Osteoblast (primary cell): Measurements from ENCODE around the gene HOXB6. TPM values are rescaled to one million over a fixed set of nuclear protein-coding genes. Genes with fewer than 3 reads are reported as not detected.

Experiments
- DNase-seq: peaks from one replicate; pipeline ENCODE4 v3.0.0; 2011; ENCODE audit warnings: low spot score, mixed read lengths; ENCODE audit not compliant: insufficient read length; ENCODE audit errors: missing footprints
- H2AFZ ChIP-seq: 2 replicates; pipeline ENCODE4 v1.6.0; 2011; ENCODE audit warnings: mild to moderate bottlenecking, low read length
- H3K27ac ChIP-seq: 2 replicates; pipeline ENCODE4 v1.5.1; 2011; ENCODE audit warnings: mild to moderate bottlenecking, low read depth, low read length, moderate library complexity
- H3K27me3 ChIP-seq: 2 replicates; pipeline ENCODE4 v1.6.0; 2012; ENCODE audit warnings: mild to moderate bottlenecking, control low read depth, inconsistent platforms, low read length, moderate library complexity; ENCODE audit not compliant: insufficient read depth
- H3K36me3 ChIP-seq: 2 replicates; pipeline ENCODE4 v1.5.1; 2011; ENCODE audit warnings: mild to moderate bottlenecking, low read length, control low read depth, moderate library complexity; ENCODE audit not compliant: insufficient read depth
- H3K4me1 ChIP-seq: 2 replicates; pipeline ENCODE4 v1.5.1; 2011; ENCODE audit warnings: mild to moderate bottlenecking, low read length, control low read depth, moderate library complexity; ENCODE audit not compliant: insufficient read depth
- H3K4me2 ChIP-seq: 2 replicates; pipeline ENCODE4 v1.6.0; 2011; ENCODE audit warnings: mild to moderate bottlenecking, low read length; ENCODE audit not compliant: insufficient read depth
- H3K4me3 ChIP-seq: fragments of 200-600 bp; sonication (generic); 3 replicates; pipeline ENCODE4 v1.5.1; 2012; ENCODE audit warnings: mild to moderate bottlenecking, low read length, inconsistent platforms; ENCODE audit not compliant: insufficient read depth
- H3K79me2 ChIP-seq: 2 replicates; pipeline ENCODE4 v1.6.0; 2012; ENCODE audit warnings: mild to moderate bottlenecking, low read length, control low read depth, inconsistent platforms; ENCODE audit not compliant: insufficient read depth
- H3K9me3 ChIP-seq: 2 replicates; pipeline ENCODE4 v1.5.1; 2011; ENCODE audit warnings: low read depth, low read length, control low read depth
- H4K20me1 ChIP-seq: 2 replicates; pipeline ENCODE4 v1.6.0; 2012; ENCODE audit warnings: mild to moderate bottlenecking, low read length, control low read depth; ENCODE audit not compliant: insufficient read depth
- CTCF ChIP-seq: IDR thresholded peaks from 2 replicates; pipeline ENCODE4 v1.5.1; 2011; ENCODE audit warnings: mild to moderate bottlenecking, low read depth, low read length, moderate library complexity; ENCODE audit errors: extremely low read depth
- total RNA-seq: library from RNA; depleted of rRNA; stranded (reverse); fragments of >200 nt; gene quantifications from 2 replicates; pipeline ENCODE4 v1.2.3, GENCODE V29; 2012

HOXB6 gene
- total RNA-seq, 1 donor = 0.72 TPM

DNA sequence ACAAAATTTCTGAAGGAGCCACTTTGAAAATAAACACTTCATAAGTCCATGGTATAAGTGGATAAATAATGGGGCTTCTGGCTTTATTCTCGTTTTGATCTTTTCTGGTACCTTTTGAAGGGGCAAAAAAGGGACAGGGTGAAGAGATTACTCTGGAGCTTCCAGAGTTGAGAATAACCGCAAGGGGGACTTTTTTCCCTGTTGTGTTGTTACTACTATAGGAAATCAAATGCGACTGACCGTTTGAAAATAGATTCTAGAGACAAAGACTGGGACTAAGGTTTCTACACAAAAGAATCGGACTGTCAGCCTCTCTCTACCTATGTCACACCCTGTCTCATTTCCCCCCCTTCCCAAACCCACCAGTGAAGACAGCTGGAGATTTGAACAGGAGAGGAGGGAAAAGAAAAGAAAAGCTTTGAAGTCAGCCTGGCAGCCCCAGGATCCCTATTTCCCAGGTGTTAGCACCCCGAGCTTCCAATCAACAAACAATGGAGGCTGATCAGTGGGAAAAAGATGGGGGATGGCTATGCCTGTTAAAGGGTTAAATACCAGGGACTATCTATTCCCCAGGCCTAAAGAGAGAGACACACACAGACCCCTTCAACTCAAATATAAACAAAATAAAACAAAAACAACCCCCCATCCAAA is 35.0 kb downstream of the HOXB6 start:
- H3K4me2 ChIP-seq = no peak overlapping the region
- no peak overlapping the region for H2AFZ ChIP-seq
- TF ChIP-seq CTCF = no peak
- H3K36me3 ChIP-seq = no peaks in the 10 kb centered on the region
- DNase-seq = no peak
- H3K4me3 ChIP-seq = no peak overlapping the region
- no peaks in the 10 kb centered on the region for H3K9me3 ChIP-seq
- H3K79me2 ChIP-seq = no peaks in the 10 kb centered on the region
- no peaks in the 10 kb centered on the region for H3K4me1 ChIP-seq
- no peak overlapping the region for H3K27ac ChIP-seq
- no peaks in the 10 kb centered on the region for H4K20me1 ChIP-seq
- H3K27me3 ChIP-seq = peaks cover 100% of the 10 kb centered on the region

GRCh38 chr17:48569240-48569582 is 35.6 kb downstream of the HOXB6 start:
- Histone ChIP-seq H3K4me3 (no peak overlapping the region), H3K36me3 (no peaks in the 10 kb centered on the region), H3K4me2 (no peak overlapping the region), H3K4me1 (no peaks in the 10 kb centered on the region), H3K79me2 (no peaks in the 10 kb centered on the region), H4K20me1 (no peaks in the 10 kb centered on the region), H2AFZ (no peak overlapping the region), H3K27ac (no peak overlapping the region), H3K9me3 (no peaks in the 10 kb centered on the region), H3K27me3 (peaks cover 98% of the 10 kb centered on the region)
- TF ChIP-seq CTCF = no peak
- DNase-seq = no peak

DNA sequence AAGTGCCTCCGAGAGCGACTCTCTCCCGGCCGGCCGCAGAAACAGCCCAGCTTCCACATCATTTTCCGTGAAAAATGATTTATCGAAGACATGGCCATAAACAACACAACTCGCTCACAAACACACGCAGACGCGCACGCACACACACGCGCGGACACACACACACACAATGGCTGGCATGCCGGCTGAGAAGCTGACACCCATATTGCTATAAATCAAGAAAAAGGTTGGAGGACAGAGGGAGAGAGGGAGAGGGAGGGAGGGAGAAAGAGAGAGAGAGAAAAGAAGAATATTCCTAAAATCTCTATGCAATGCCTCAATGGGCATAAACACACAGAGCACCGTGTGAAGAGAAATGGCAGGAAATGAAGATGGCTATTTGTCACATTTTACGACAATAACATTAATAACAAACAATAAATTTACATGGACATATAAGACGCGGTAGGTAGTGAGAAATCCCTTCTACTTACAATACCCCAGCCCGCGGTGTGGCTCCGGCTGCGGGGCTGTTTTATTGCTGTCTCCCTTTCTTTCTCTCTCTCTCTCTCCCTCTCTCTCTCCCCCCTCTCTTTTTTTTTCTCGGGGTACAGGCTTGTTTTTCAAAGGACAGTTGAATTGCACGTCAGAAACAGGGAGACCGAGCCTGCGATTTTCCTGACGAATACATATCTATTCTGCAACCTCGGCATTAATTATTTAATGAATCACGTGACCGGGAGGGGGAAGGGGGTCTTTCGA is 36.1 kb downstream of the HOXB6 start:
- Histone ChIP-seq H3K4me1 (no peaks in the 10 kb centered on the region), H4K20me1 (no peaks in the 10 kb centered on the region), H3K79me2 (no peaks in the 10 kb centered on the region), H3K4me2 (no peak overlapping the region), H3K27ac (no peak overlapping the region), H3K4me3 (no peak overlapping the region), H3K36me3 (no peaks in the 10 kb centered on the region), H3K9me3 (no peaks in the 10 kb centered on the region), H2AFZ (no peak overlapping the region), H3K27me3 (peaks cover 96% of the 10 kb centered on the region)
- DNase-seq = no peak
- no peak for TF ChIP-seq CTCF

GRCh38 chr17:48567646-48568354 is 37.0 kb downstream of the HOXB6 start:
- Histone ChIP-seq H3K27ac (no peak overlapping the region), H3K36me3 (no peaks in the 10 kb centered on the region), H4K20me1 (no peaks in the 10 kb centered on the region), H3K79me2 (no peaks in the 10 kb centered on the region), H3K4me3 (no peak overlapping the region), H3K9me3 (no peaks in the 10 kb centered on the region), H3K27me3 (peaks cover 96% of the 10 kb centered on the region), H3K4me2 (no peak overlapping the region), H2AFZ (no peak overlapping the region), H3K4me1 (no peaks in the 10 kb centered on the region)
- no peak for TF ChIP-seq CTCF
- DNase-seq = no peak
